IMR-90 (cell line): ENCODE results near the gene HLA-DMB. TPM values are rescaled to one million over a fixed set of nuclear protein-coding genes. Genes with fewer than 3 reads are reported as not detected.

Experiments
- ATAC-seq: fragments of 200-7000 bp; cut with Tn5 transposase; 2 replicates; pipeline ENCODE4 v1.9.1; 2020; ENCODE audit warnings: low read depth, mild to moderate bottlenecking, moderate library complexity
- BruUV-seq: library from RNA; stranded (reverse); fragments of 400-500 nt; replicated peaks from 2 replicates; lab custom pipeline; 2021; lab: Mats Ljungman, UMichigan
- CTCF ChIA-PET: fragments of 300-600 bp; formaldehyde crosslinking; extraction: SDS; loops from one replicate; lab custom pipeline; 2021; ENCODE audit warnings: antibody characterized with exemption; lab: Yijun Ruan, JAX
- POLR2A ChIA-PET: fragments of 300-600 bp; sonication (Branson Sonifier 250); formaldehyde crosslinking; loops from one replicate; lab custom pipeline; 2022; ENCODE audit warnings: antibody characterized with exemption; ENCODE audit not compliant: unreplicated experiment; lab: Charles Lee
- DNase-seq: peaks from one replicate; pipeline ENCODE4 v3.0.0; 2013
- H2AFZ ChIP-seq: replicated peaks from 2 replicates; pipeline ENCODE3; 2013; ENCODE audit warnings: low read length, mild to moderate bottlenecking; ENCODE audit not compliant: poor library complexity
- H2AK5ac ChIP-seq: 2 replicates; pipeline ENCODE4 v1.6.1; 2013; ENCODE audit warnings: low read depth, low read length, inconsistent platforms
- H2AK9ac ChIP-seq: replicated peaks from 2 replicates; pipeline ENCODE3; 2013; ENCODE audit warnings: mild to moderate bottlenecking, low read depth, low read length, moderate library complexity; ENCODE audit not compliant: poor library complexity
- H2BK120ac ChIP-seq: 2 replicates; pipeline ENCODE4 v1.6.1; 2013; ENCODE audit warnings: low read depth, low read length, inconsistent platforms
- H2BK15ac ChIP-seq: 3 replicates; pipeline ENCODE4 v1.6.1; 2013; ENCODE audit warnings: low read depth, low read length, inconsistent platforms
- H2BK20ac ChIP-seq: 2 replicates; pipeline ENCODE4 v1.6.1; 2013; ENCODE audit warnings: low read depth, mild to moderate bottlenecking, inconsistent platforms, low read length, moderate library complexity
- H2BK5ac ChIP-seq: 2 replicates; pipeline ENCODE4 v1.6.1; 2013; ENCODE audit warnings: mild to moderate bottlenecking, low read depth, low read length, inconsistent platforms; ENCODE audit not compliant: poor library complexity, severe bottlenecking
- H3K14ac ChIP-seq: replicated peaks from 2 replicates; pipeline ENCODE4 v1.6.1; 2013; ENCODE audit warnings: low read depth, low read length, inconsistent platforms
- H3K18ac ChIP-seq: 2 replicates; pipeline ENCODE4 v1.6.1; 2013; ENCODE audit warnings: low read depth, low read length, control low read depth
- H3K23ac ChIP-seq: 2 replicates; pipeline ENCODE4 v1.6.1; 2013; ENCODE audit warnings: low read depth, low read length, inconsistent platforms
- H3K27ac ChIP-seq: 2 replicates; pipeline ENCODE4 v1.5.1; 2013; ENCODE audit warnings: mild to moderate bottlenecking, control low read depth, low read length; ENCODE audit not compliant: insufficient read depth
- H3K27me3 ChIP-seq: 2 replicates; pipeline ENCODE4 v1.6.1; 2013; ENCODE audit warnings: low read length; ENCODE audit not compliant: control insufficient read depth, insufficient read depth
- H3K36me3 ChIP-seq: 2 replicates; pipeline ENCODE4 v1.6.1; 2013; ENCODE audit warnings: low read length, mixed read lengths; ENCODE audit not compliant: control insufficient read depth, insufficient read depth
- H3K4ac ChIP-seq: 2 replicates; pipeline ENCODE4 v1.6.1; 2013; ENCODE audit warnings: low read depth, low read length, inconsistent platforms
- H3K4me1 ChIP-seq: 2 replicates; pipeline ENCODE4 v1.6.1; 2013; ENCODE audit warnings: low read length, mixed read lengths; ENCODE audit not compliant: control insufficient read depth, insufficient read depth
- H3K4me2 ChIP-seq: 2 replicates; pipeline ENCODE4 v1.6.1; 2013; ENCODE audit warnings: low read depth, mild to moderate bottlenecking, control low read depth, low read length, moderate library complexity
- H3K4me3 ChIP-seq: 2 replicates; pipeline ENCODE4 v1.5.1; 2013; ENCODE audit warnings: low read depth, mild to moderate bottlenecking, control low read depth, low read length, moderate library complexity; ENCODE audit not compliant: insufficient read depth
- H3K56ac ChIP-seq: 2 replicates; pipeline ENCODE4 v1.6.1; 2013; ENCODE audit warnings: low read length, inconsistent platforms; ENCODE audit not compliant: insufficient read depth; ENCODE audit errors: extremely low read depth
- H3K79me1 ChIP-seq, 2 experiments: 2 replicates each; pipeline ENCODE4 v1.6.1; 2013; ENCODE audit warnings: low read length in 2 of 2, inconsistent platforms in 1 of 2, low read depth in 1 of 2
- H3K9ac ChIP-seq: 2 replicates; pipeline ENCODE4 v1.6.1; 2013; ENCODE audit warnings: low read depth, low read length, control low read depth
- H3K9me1 ChIP-seq: 2 replicates; pipeline ENCODE4 v1.6.1; 2013; ENCODE audit warnings: low read length, inconsistent platforms; ENCODE audit not compliant: insufficient read depth
- H3K9me3 ChIP-seq: 2 replicates; pipeline ENCODE4 v1.6.1; 2013; ENCODE audit warnings: low read length; ENCODE audit not compliant: control insufficient read depth, insufficient read depth
- H4K20me1 ChIP-seq: 2 replicates; pipeline ENCODE4 v1.6.1; 2013; ENCODE audit warnings: low read length, inconsistent platforms; ENCODE audit not compliant: insufficient read depth
- H4K5ac ChIP-seq: 2 replicates; pipeline ENCODE4 v1.6.1; 2013; ENCODE audit warnings: mild to moderate bottlenecking, low read depth, low read length, control low read depth
- H4K8ac ChIP-seq, 2 experiments: 2 replicates each; pipeline ENCODE4 v1.6.1; 2013; ENCODE audit warnings: low read depth in 2 of 2, low read length in 2 of 2, control low read depth in 1 of 2, inconsistent platforms in 1 of 2
- H4K91ac ChIP-seq: 2 replicates; pipeline ENCODE4 v1.6.1; 2013; ENCODE audit warnings: low read depth, low read length, inconsistent platforms; ENCODE audit not compliant: insufficient read depth
- BHLHE40 ChIP-seq: fragments of 150-350 bp; IDR thresholded peaks from 2 replicates; pipeline ENCODE4 v1.6.1; 2016; ENCODE audit warnings: mild to moderate bottlenecking, low read depth, low read length
- CHD1 ChIP-seq: IDR thresholded peaks from 2 replicates; pipeline ENCODE4 v1.6.1; 2012; ENCODE audit warnings: low read depth, low read length, improper control_type of control experiment
- ELK1 ChIP-seq: fragments of 150-350 bp; IDR thresholded peaks from 2 replicates; pipeline ENCODE4 v1.6.1; 2016; ENCODE audit warnings: low read depth, mild to moderate bottlenecking, low read length, moderate library complexity, borderline replicate concordance
- FOS ChIP-seq: fragments of 150-350 bp; IDR thresholded peaks from 2 replicates; pipeline ENCODE4 v1.6.1; 2016; ENCODE audit warnings: low read depth, low read length
- POLR2A ChIP-seq: IDR thresholded peaks from 2 replicates; pipeline ENCODE4 v1.6.1; 2012; ENCODE audit warnings: mild to moderate bottlenecking, low read depth, low read length
- RCOR1 ChIP-seq: IDR thresholded peaks from 2 replicates; pipeline ENCODE4 v1.6.1; 2012; ENCODE audit warnings: mild to moderate bottlenecking, low read length, improper control_type of control experiment; ENCODE audit not compliant: insufficient replicate concordance
- WGBS, 2 experiments: methylation state at CpG; one replicate each; pipeline versions ENCODE4 v1.1.5 to v1.1.7; 2013; ENCODE audit warnings: missing lambda C conversion rate in 2 of 2; ENCODE audit not compliant: insufficient read length in 1 of 2; ENCODE audit errors: extremely low coverage in 2 of 2; 5-methylcytosine and 5-hydroxymethylcytosine counted together
- dilution Hi-C: fragments of 300-500 bp; cut with HindIII; formaldehyde crosslinking; loops from one replicate; pipeline ENCODE4 v1.14.3; 2018; ENCODE audit warnings: low sequenced_read_pairs; ENCODE audit not compliant: unreplicated experiment
- in situ Hi-C: fragments of 300-500 bp; cut with MboI; formaldehyde crosslinking; loops from 3 replicates; pipeline ENCODE4 v1.14.3; 2019; ENCODE audit warnings: low sequenced_read_pairs, inconsistent platforms, mixed read lengths
- intact Hi-C: fragments of 100-400 bp; cut with micrococcal nuclease; formaldehyde crosslinking; loops from 2 replicates; pipeline ENCODE4 v1.10.0; 2022
- polyA plus RNA-seq, 3 experiments: library from polyadenylated mRNA; depleted of rRNA; stranded (reverse); fragments of >200 nt; gene quantifications; 2 replicates each; pipeline ENCODE4 v1.2.3, GENCODE V29; 2012; ENCODE audit warnings: low replicate concordance in 1 of 3
- total RNA-seq: library from RNA; depleted of rRNA; stranded (reverse); fragments of >200 nt; gene quantifications from 2 replicates; pipeline ENCODE4 v1.2.3, GENCODE V29; 2012

HLA-DMB gene
- total and polyA plus RNA-seq, 2 of the 4 experiments (the other 2 are of a cell fraction), result 0.18 to 0.19 TPM

GRCh38 chr6:32977953-32978324, 37.1 kb upstream of the HLA-DMB start (continued):
- no peak for TF ChIP-seq CHD1
- TF ChIP-seq POLR2A, result no peak
- no peak for TF ChIP-seq FOS
- TF ChIP-seq ELK1, result no peak

GRCh38 chr6:32977272-32977952, 36.6 kb upstream of the HLA-DMB start:
- H4K5ac ChIP-seq, result no peak overlapping the region
- no peak overlapping the region for H2BK120ac ChIP-seq
- peaks cover 75% of the 10 kb centered on the region for H3K36me3 ChIP-seq
- BruUV-seq, result no TSS peak
- no peak overlapping the region for H2BK15ac ChIP-seq
- no peak overlapping the region for H2AK9ac ChIP-seq
- H2AK5ac ChIP-seq, result no peak overlapping the region
- H3K23ac ChIP-seq, result peak overlapping the region; percentile 14; the same call in 1 of the 2 replicates
- no peak overlapping the region for H2BK5ac ChIP-seq
- POLR2A ChIA-PET, result no interaction called here
- peaks cover 98% of the 10 kb centered on the region for H4K20me1 ChIP-seq
- H2BK20ac ChIP-seq, result no peak overlapping the region
- TF ChIP-seq CHD1 (no peak), RCOR1 (no peak), BHLHE40 (no peak)
- H3K9me1 ChIP-seq, result peaks cover 9% of the 10 kb centered on the region
- no peak overlapping the region for H4K8ac ChIP-seq
- DNase-seq (no peak), ATAC-seq (no peak)
- peak overlapping the region; percentile 11; the same call in 1 of the 2 replicates for H3K4me2 ChIP-seq
- CTCF ChIA-PET, result interaction anchor here (1.9 kb wide), 1 partner anchor 91 kb away, joined by 4 read pairs; no protein-coding TSS in a partner anchor
- H3K27ac ChIP-seq, result no peak overlapping the region
- peaks cover 6% of the 10 kb centered on the region; the same call in 1 of the 2 replicates for H3K4me1 ChIP-seq
- H3K14ac ChIP-seq, result no peak overlapping the region
- in situ Hi-C loops (loop anchor here (5.0 kb wide), 1 partner anchor 40 kb away; no protein-coding TSS in a partner anchor), intact Hi-C loops (no loop called here), dilution Hi-C loops (no loop called here)
- H3K9me3 ChIP-seq, result no peaks in the 10 kb centered on the region
- WGBS, 2 experiments, result 67% methylated on average over 3 of the region's 10 CpGs; no CpG with 5 or more reads in 1 of the 2 experiments
- no peak overlapping the region for H2AFZ ChIP-seq
- peaks cover 42 to 57% of the 10 kb centered on the region in 2 experiments for H3K79me1 ChIP-seq
- no peak overlapping the region for H4K91ac ChIP-seq
- H3K18ac ChIP-seq, result no peak overlapping the region
- H3K4ac ChIP-seq, result no peak overlapping the region
- no peaks in the 10 kb centered on the region for H3K27me3 ChIP-seq
- H3K4me3 ChIP-seq, result no peak overlapping the region
- no peak overlapping the region for H3K9ac ChIP-seq
- H3K56ac ChIP-seq, result no peak overlapping the region
